GM18511 (cell line): ENCODE measurements around the gene PVALEF.

Source experiments
- ATAC-seq: cut with Tn5 transposase; IDR thresholded peaks from one replicate; pipeline ENCODE4 v1.9.1; 2021; ENCODE audit warnings: mild to moderate bottlenecking, moderate library complexity; ENCODE audit not compliant: unreplicated experiment

PVALEF gene

GRCh38 chr17:81194941-81195901, 29.9 kb downstream of the PVALEF start:
- ATAC-seq: no peak

GRCh38 chr17:81195941-81196495, 30.7 kb downstream of the PVALEF start:
- ATAC-seq: no peak

- ATAC-seq: no peak
Measured at GRCh38 chr17:81196505-81197408, 31.4 kb downstream of the PVALEF start.

- ATAC-seq: no peak
Measured at GRCh38 chr17:81197409-81197795, 32.1 kb downstream of the PVALEF start.

- no peak for ATAC-seq
Measured at GRCh38 chr17:81197831-81198490, 32.7 kb downstream of the PVALEF start.

GRCh38 chr17:81198826-81199481, 33.6 kb downstream of the PVALEF start:
- no peak for ATAC-seq

GRCh38 chr17:81199482-81199830, 34.1 kb downstream of the PVALEF start:
- ATAC-seq: no peak

GRCh38 chr17:81200201-81200600, 34.9 kb downstream of the PVALEF start:
- no peak for ATAC-seq

- no peak for ATAC-seq
Measured at GRCh38 chr17:81200695-81201580, 35.6 kb downstream of the PVALEF start.

GRCh38 chr17:81202318-81202717, 37.0 kb downstream of the PVALEF start:
- ATAC-seq: no peak

- no peak for ATAC-seq
Measured at GRCh38 chr17:81203136-81203535, 37.8 kb downstream of the PVALEF start.

GRCh38 chr17:81204578-81204977, 39.3 kb downstream of the PVALEF start:
- ATAC-seq: no peak

GRCh38 chr17:81206166-81206565, 40.9 kb downstream of the PVALEF start:
- no peak for ATAC-seq

GRCh38 chr17:81206657-81207056, 41.4 kb downstream of the PVALEF start:
- no peak for ATAC-seq

- no peak for ATAC-seq
Measured at GRCh38 chr17:81207610-81208581, 42.6 kb downstream of the PVALEF start.

GRCh38 chr17:81208651-81209050, 43.3 kb downstream of the PVALEF start:
- no peak for ATAC-seq

- no peak for ATAC-seq
Measured at GRCh38 chr17:81209141-81209540, 43.8 kb downstream of the PVALEF start.

- no peak for ATAC-seq
Measured at GRCh38 chr17:81210466-81210865, 45.2 kb downstream of the PVALEF start.
